Tibial nerve (tissue), 4 donors: ENCODE measurements around the gene CDH4.

Source experiments
- CTCF ChIP-seq, 5 experiments: fragments of 200-600 bp in 3 of 5; fragments of 450-650 bp in 2 of 5; sonication (generic) in 3 of 5; IDR thresholded peaks; one replicate each; pipeline ENCODE4 v1.5.1; 2016 to 2019; ENCODE audit warnings: antibody characterized with exemption in 5 of 5, mild to moderate bottlenecking in 3 of 5, moderate library complexity in 2 of 5
- EP300 ChIP-seq, 2 donors: sonication (generic); formaldehyde crosslinking; IDR thresholded peaks; one replicate each; pipeline ENCODE4 v1.6.1; 2017; ENCODE audit warnings: antibody characterized with exemption in 2 of 2, mild to moderate bottlenecking in 1 of 2
- POLR2A ChIP-seq, 2 donors: fragments of 450-650 bp; IDR thresholded peaks; one replicate each; pipeline ENCODE4 v1.6.1; 2017; ENCODE audit warnings: antibody characterized with exemption in 2 of 2, mild to moderate bottlenecking in 2 of 2, moderate library complexity in 2 of 2

GRCh38 chr20:61912665-61913422, 660.8 kb downstream of the CDH4 start:
- TF ChIP-seq CTCF (IDR thresholded peaks at IDR 0.05) (no peak), POLR2A (IDR thresholded peaks at IDR 0.05) (no peak), EP300 (IDR thresholded peaks at IDR 0.05) (no peak)
